OCI-LY7 (cell line): ENCODE results near the gene STK38L. TPM values are rescaled to one million over a fixed set of nuclear protein-coding genes. Genes with fewer than 3 reads are reported as not detected.

Experiments
- BruUV-seq: library from RNA; stranded (reverse); fragments of 400-500 nt; replicated peaks from 2 replicates; lab custom pipeline; 2021; lab: Mats Ljungman, UMichigan
- CTCF ChIA-PET: fragments of 300-600 bp; sonication (Branson Sonifier 250); formaldehyde crosslinking; loops from one replicate; lab custom pipeline; 2022; ENCODE audit warnings: antibody characterized with exemption; ENCODE audit not compliant: unreplicated experiment; lab: Charles Lee
- POLR2A ChIA-PET: fragments of 300-600 bp; sonication (Branson Sonifier 250); formaldehyde crosslinking; loops from one replicate; lab custom pipeline; 2022; ENCODE audit warnings: antibody characterized with exemption; lab: Charles Lee
- DNase-seq: peaks from one replicate; pipeline ENCODE4 v3.0.0-alpha.2; 2015; ENCODE audit warnings: low spot score
- H2AFZ ChIP-seq: fragments of 200-600 bp; sonication (generic), shearing (Covaris generic); 2 replicates; pipeline ENCODE4 v1.6.1; 2014; ENCODE audit warnings: mild to moderate bottlenecking, antibody characterized with exemption, low read length, moderate library complexity
- H3K27ac ChIP-seq: fragments of 200-600 bp; sonication (generic); 2 replicates; pipeline ENCODE4 v1.5.1; 2014; ENCODE audit warnings: mixed run types, low read depth, mild to moderate bottlenecking, moderate library complexity, low read length, inconsistent platforms; ENCODE audit not compliant: poor library complexity, severe bottlenecking
- H3K36me3 ChIP-seq: fragments of 200-600 bp; sonication (generic); 2 replicates; pipeline ENCODE4 v1.6.1; 2014; ENCODE audit warnings: mild to moderate bottlenecking, antibody characterized with exemption, low read length, moderate library complexity, mixed read lengths; ENCODE audit not compliant: insufficient read depth
- H3K4me1 ChIP-seq: fragments of 200-600 bp; sonication (generic); 2 replicates; pipeline ENCODE4 v1.5.1; 2014; ENCODE audit warnings: mild to moderate bottlenecking, low read length; ENCODE audit not compliant: insufficient read depth, poor library complexity, severe bottlenecking
- H3K4me2 ChIP-seq: fragments of 200-600 bp; sonication (generic); 2 replicates; pipeline ENCODE4 v1.6.1; 2014; ENCODE audit warnings: mild to moderate bottlenecking, low read length
- H3K4me3 ChIP-seq: fragments of 200-600 bp; sonication (generic); 2 replicates; pipeline ENCODE4 v1.5.1; 2014; ENCODE audit warnings: mild to moderate bottlenecking, low read depth, low read length; ENCODE audit not compliant: poor library complexity, severe bottlenecking
- H3K79me2 ChIP-seq: fragments of 200-600 bp; sonication (generic); 2 replicates; pipeline ENCODE4 v1.6.1; 2016; ENCODE audit warnings: low read depth, mild to moderate bottlenecking, low read length, moderate library complexity, mixed read lengths; ENCODE audit not compliant: insufficient read depth
- H3K9me2 ChIP-seq: fragments of 200-600 bp; sonication (generic); 2 replicates; pipeline ENCODE4 v1.6.1; 2016; ENCODE audit warnings: mild to moderate bottlenecking, low read length, mixed read lengths; ENCODE audit not compliant: insufficient read depth
- H3K9me3 ChIP-seq: fragments of 200-600 bp; sonication (generic); 2 replicates; pipeline ENCODE4 v1.6.1; 2014; ENCODE audit warnings: mild to moderate bottlenecking, mixed run types, low read length, mixed read lengths
- H4K20me1 ChIP-seq: fragments of 200-600 bp; sonication (generic); 2 replicates; pipeline ENCODE4 v1.6.1; 2014; ENCODE audit warnings: mild to moderate bottlenecking, antibody characterized with exemption, low read length, moderate library complexity, mixed read lengths; ENCODE audit not compliant: insufficient read depth
- EZH2phosphoT487 ChIP-seq: fragments of 200-600 bp; sonication (generic); IDR thresholded peaks from 2 replicates; pipeline ENCODE4 v1.6.1; 2018; ENCODE audit warnings: low read depth, borderline replicate concordance, mild to moderate bottlenecking, mixed run types, antibody characterized with exemption, low read length, moderate library complexity, mixed read lengths
- intact Hi-C: fragments of 100-400 bp; cut with micrococcal nuclease; formaldehyde crosslinking; loops from one replicate; pipeline ENCODE4 v1.10.0; 2022; ENCODE audit not compliant: unreplicated experiment
- total RNA-seq, 2 experiments: library from RNA; depleted of rRNA in 1 of 2; stranded (reverse); fragments of >200 nt in 1 of 2; shearing (Covaris generic) in 1 of 2; gene quantifications; 2 replicates each; pipeline ENCODE4 v1.2.3, GENCODE V29; 2014 to 2022
- TF ChIP-seq, protein P1 (sequence below): fragments of 200-600 bp; sonication (generic); conservative IDR thresholded peaks from 2 replicates; pipeline ENCODE4 v1.5.1; 2014; ENCODE audit warnings: mild to moderate bottlenecking, antibody characterized with exemption, low read length, moderate library complexity, mixed read lengths

Gene STK38L
- total RNA-seq, 2 experiments from 2014 or later, result 15.2 to 29.9 TPM

DNA sequence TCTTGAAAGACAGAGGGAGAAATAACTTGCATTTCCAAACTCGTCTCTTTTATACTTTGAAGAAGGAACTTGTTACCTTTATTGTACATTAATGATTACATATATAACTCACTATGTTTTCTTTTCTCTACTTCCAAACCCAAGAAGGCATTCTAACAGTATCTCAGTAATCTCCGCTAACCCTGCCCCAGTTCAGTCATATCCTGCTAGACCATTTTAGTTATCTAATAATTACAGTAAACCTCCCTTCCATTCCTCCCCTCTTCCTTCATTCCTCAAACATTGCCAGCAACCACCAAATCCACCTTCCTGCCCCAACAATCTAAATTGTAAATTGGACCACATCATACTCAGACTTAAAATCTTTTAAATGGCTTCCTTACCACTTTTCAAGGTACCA lies 30.6 kb downstream of the STK38L start:
- TF ChIP-seq EZH2phosphoT487, result no peak
- TF ChIP-seq, protein P1, sequence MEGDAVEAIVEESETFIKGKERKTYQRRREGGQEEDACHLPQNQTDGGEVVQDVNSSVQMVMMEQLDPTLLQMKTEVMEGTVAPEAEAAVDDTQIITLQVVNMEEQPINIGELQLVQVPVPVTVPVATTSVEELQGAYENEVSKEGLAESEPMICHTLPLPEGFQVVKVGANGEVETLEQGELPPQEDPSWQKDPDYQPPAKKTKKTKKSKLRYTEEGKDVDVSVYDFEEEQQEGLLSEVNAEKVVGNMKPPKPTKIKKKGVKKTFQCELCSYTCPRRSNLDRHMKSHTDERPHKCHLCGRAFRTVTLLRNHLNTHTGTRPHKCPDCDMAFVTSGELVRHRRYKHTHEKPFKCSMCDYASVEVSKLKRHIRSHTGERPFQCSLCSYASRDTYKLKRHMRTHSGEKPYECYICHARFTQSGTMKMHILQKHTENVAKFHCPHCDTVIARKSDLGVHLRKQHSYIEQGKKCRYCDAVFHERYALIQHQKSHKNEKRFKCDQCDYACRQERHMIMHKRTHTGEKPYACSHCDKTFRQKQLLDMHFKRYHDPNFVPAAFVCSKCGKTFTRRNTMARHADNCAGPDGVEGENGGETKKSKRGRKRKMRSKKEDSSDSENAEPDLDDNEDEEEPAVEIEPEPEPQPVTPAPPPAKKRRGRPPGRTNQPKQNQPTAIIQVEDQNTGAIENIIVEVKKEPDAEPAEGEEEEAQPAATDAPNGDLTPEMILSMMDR, result no peak
- H3K4me1 ChIP-seq, result no peaks in the 10 kb centered on the region
- no peak for DNase-seq
- no peak overlapping the region for H3K4me2 ChIP-seq
- H4K20me1 ChIP-seq, result no peaks in the 10 kb centered on the region
- POLR2A ChIA-PET, result interaction anchor here (0.7 to 1.1 kb wide), 2 partner anchors 32 to 165 kb away, joined by 3 to 4 read pairs; no protein-coding TSS in a partner anchor
- intact Hi-C loops, result no loop called here
- H3K36me3 ChIP-seq, result no peaks in the 10 kb centered on the region
- BruUV-seq, result no TSS peak
- H3K27ac ChIP-seq, result no peak overlapping the region
- H3K4me3 ChIP-seq, result no peak overlapping the region
- no peak overlapping the region for H2AFZ ChIP-seq
- H3K9me3 ChIP-seq, result no peaks in the 10 kb centered on the region
- H3K9me2 ChIP-seq, result no peaks in the 10 kb centered on the region
- CTCF ChIA-PET, result no interaction called here
- no peaks in the 10 kb centered on the region for H3K79me2 ChIP-seq

DNA sequence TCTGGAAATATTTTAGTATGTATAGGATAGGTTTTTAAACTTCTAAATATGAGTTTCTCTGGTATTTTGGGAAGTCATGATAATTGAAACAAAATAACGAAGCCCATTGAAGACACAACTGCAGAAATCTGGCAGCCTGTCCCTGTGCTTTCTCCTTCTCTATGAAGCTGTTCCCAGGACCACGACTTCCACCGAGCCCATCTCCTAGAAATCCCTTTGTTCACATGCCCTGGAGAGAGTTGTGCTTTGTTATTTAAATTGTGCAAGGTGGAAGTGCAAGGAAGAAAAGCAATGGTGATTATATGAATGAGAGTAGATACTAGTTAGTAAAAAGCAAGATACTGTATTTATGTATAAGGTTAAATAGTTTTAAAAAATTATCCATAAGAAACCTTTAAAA lies 32.2 kb downstream of the STK38L start:
- intact Hi-C loops, result no loop called here
- DNase-seq, result no peak
- POLR2A ChIA-PET, result interaction anchor here (2.3 kb wide), 1 partner anchor 27 kb away, joined by 10 read pairs; no protein-coding TSS in a partner anchor
- H3K79me2 ChIP-seq, result no peaks in the 10 kb centered on the region
- no peak overlapping the region for H3K4me2 ChIP-seq
- no peaks in the 10 kb centered on the region for H3K4me1 ChIP-seq
- no peak for TF ChIP-seq EZH2phosphoT487
- TF ChIP-seq, protein P1, result no peak
- H3K9me2 ChIP-seq, result no peaks in the 10 kb centered on the region
- no peaks in the 10 kb centered on the region for H4K20me1 ChIP-seq
- H3K4me3 ChIP-seq, result no peak overlapping the region
- BruUV-seq, result no TSS peak
- no peaks in the 10 kb centered on the region for H3K36me3 ChIP-seq
- H2AFZ ChIP-seq, result no peak overlapping the region
- H3K27ac ChIP-seq, result no peak overlapping the region
- no peaks in the 10 kb centered on the region for H3K9me3 ChIP-seq
- CTCF ChIA-PET, result no interaction called here

DNA sequence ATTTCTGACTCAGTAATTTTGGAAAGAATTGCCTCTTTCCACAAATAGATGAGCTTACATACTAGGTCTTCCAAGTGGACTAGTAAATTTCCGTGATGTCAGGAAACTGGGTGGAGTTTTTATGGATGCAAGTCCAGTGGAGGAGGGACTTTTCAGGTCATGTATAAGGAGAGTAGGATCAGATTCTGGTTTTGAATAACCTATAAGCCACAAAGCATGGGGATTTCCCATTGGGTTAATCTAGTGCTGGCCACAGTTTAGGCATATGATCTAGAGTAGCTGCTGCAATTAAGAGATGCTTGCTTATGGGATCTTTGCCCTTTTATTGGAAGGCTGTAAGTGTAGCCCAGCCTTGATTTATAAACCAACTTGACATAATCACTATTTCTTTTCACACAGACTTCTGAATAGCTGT lies 33.8 kb downstream of the STK38L start:
- intact Hi-C loops, result no loop called here
- no TSS peak for BruUV-seq
- Histone ChIP-seq H2AFZ (no peak overlapping the region), H3K36me3 (no peaks in the 10 kb centered on the region), H3K9me2 (no peaks in the 10 kb centered on the region), H3K9me3 (no peaks in the 10 kb centered on the region), H3K4me1 (no peaks in the 10 kb centered on the region), H3K27ac (no peak overlapping the region), H4K20me1 (no peaks in the 10 kb centered on the region), H3K79me2 (no peaks in the 10 kb centered on the region), H3K4me2 (no peak overlapping the region), H3K4me3 (no peak overlapping the region)
- ChIA-PET CTCF (no interaction called here), POLR2A (interaction anchor here (0.7 to 2.3 kb wide), 4 partner anchors 12 to 29 kb away, joined by 3 to 10 read pairs (median 4); no protein-coding TSS in a partner anchor)
- DNase-seq, result no peak
- no peak for TF ChIP-seq EZH2phosphoT487
- TF ChIP-seq, protein P1, result no peak
